AG10803 (cell line): Measurements from ENCODE around the gene CCDC174.

ENCODE experiments used
- DNase-seq: peaks from one replicate; pipeline ENCODE4 v3.0.0; 2010; ENCODE audit warnings: low read depth
- H3K4me3 ChIP-seq: 2 replicates; pipeline ENCODE4 v1.5.1; 2011; ENCODE audit warnings: mild to moderate bottlenecking, low read length, control low read depth
- TF ChIP-seq, protein P1 (sequence below): conservative IDR thresholded peaks from 2 replicates; pipeline ENCODE4 v1.5.1; 2011; ENCODE audit warnings: mild to moderate bottlenecking, low read length, control low read depth, inconsistent platforms

The CCDC174 gene

DNA sequence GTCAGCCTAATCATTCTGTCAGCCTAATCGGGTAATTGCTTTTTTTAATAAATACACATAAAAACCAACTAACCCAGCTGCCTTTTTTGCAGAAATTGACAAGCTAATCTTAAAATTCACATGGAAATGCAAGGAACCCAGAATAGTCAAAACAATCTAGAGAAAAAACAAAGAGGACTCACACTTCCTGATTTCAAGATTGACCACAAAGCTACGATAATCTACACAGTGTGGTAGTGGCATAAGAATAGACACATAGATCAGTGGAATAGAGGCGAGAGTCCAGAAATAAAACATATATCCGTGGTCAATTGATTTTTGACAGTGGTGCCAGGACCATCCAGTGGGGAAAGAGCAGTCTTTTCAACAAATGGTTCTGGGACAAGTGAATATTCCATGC, 21.0 kb downstream of the CCDC174 start:
- TF ChIP-seq, protein P1, sequence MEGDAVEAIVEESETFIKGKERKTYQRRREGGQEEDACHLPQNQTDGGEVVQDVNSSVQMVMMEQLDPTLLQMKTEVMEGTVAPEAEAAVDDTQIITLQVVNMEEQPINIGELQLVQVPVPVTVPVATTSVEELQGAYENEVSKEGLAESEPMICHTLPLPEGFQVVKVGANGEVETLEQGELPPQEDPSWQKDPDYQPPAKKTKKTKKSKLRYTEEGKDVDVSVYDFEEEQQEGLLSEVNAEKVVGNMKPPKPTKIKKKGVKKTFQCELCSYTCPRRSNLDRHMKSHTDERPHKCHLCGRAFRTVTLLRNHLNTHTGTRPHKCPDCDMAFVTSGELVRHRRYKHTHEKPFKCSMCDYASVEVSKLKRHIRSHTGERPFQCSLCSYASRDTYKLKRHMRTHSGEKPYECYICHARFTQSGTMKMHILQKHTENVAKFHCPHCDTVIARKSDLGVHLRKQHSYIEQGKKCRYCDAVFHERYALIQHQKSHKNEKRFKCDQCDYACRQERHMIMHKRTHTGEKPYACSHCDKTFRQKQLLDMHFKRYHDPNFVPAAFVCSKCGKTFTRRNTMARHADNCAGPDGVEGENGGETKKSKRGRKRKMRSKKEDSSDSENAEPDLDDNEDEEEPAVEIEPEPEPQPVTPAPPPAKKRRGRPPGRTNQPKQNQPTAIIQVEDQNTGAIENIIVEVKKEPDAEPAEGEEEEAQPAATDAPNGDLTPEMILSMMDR = no peak
- H3K4me3 ChIP-seq = no peak overlapping the region
- DNase-seq = no peak

DNA sequence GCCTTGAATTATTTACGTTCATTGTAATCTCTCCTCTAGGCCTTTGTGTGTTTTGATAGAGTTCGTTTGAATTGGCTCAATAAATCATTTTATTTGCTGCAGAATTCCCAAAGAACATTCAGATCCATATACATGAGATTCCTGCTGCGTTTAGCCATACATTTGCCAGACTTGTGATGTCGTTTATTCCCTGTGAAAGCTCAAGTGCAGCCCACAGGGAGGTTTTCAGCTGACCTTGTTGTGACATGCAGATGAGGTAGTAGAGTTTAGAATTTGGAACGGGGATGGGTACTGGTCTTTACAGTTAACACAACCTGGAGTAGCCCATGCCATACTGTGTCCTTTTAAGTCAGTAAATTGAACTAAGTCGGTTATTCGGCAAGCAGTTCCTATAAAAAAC, 23.3 kb downstream of the CCDC174 start, which contains the start of gene C3orf20:
TSS of gene C3orf20 (plus strand) at position 301 of the 400 bp plus-strand sequence. CDS start 7,573 bp downstream, outside the sequence.
- no peak for DNase-seq
- H3K4me3 ChIP-seq = no peak within 1 kb of the TSS
- TF ChIP-seq, protein P1 = no peak

DNA sequence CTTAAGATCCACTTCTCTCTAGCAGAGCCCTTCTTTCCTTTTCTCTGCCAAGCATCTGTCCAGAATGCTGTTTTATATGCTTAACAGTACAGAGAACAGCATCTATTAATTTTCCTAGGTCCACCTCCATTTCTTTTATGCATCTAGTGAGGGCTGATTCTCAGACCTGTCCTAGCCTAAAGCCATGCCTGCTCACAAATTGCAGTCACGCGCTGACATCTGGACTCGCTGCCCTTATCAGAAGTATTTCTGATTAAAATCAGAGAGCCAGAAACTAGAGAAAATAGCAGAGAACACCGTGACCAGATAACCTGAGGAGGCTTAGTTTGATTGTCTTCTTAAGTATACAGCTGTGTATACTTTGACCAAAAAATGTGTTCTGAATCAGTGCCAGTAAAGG, 25.3 kb downstream of the CCDC174 start:
- H3K4me3 ChIP-seq = no peak overlapping the region
- DNase-seq = no peak
- TF ChIP-seq, protein P1 = no peak

GRCh38 chr3:14678015-14678503, 26.5 kb downstream of the CCDC174 start:
- no peak overlapping the region for H3K4me3 ChIP-seq
- no peak for DNase-seq
- TF ChIP-seq, protein P1 = no peak

DNA sequence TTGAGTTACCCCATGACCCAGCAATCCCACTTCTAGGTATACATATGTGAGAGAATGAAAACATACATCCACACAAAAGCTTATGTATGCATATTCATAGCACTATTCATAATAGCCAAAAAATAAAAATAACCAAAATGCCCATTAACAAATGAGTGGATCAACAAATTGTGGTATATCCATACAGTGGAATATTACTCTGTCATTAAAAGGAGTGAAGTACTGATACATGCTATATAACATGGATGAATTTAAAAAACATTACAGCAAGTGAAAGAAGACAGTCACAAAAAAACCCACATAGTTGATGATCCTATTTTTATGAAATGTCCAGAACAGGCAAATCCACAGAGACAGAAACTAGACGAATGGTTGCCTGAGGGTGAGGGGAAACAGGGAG, 28.6 kb downstream of the CCDC174 start:
- DNase-seq = no peak

GRCh38 chr3:14680716-14681115, 29.2 kb downstream of the CCDC174 start:
- H3K4me3 ChIP-seq = no peak overlapping the region
- TF ChIP-seq, protein P1 = no peak
- DNase-seq = no peak

More for the DNA sequence above, 28.6 kb downstream of the CCDC174 start:
- H3K4me3 ChIP-seq = no peak overlapping the region
- TF ChIP-seq, protein P1 = no peak

DNA sequence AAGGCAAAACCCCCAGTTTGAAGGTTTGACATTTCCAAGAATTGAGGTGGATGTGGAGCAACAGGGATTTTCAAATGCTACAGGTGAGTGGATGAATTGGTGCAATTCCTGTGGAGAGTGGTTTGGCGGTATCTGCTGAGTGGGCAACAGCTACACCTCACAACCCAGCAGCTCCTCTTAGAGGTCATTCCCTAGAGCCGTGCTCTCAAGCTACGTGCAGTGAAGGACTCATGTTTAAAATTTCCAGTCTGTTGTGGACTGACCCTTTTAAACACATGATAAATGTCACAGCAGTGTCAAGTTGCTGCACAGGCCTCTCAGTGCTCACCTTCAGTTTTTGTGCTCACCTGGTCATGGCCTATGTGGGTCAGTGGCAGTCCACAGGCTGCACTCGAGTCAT, 32.9 kb downstream of the CCDC174 start:
- no peak overlapping the region for H3K4me3 ChIP-seq
- TF ChIP-seq, protein P1 = no peak
- no peak for DNase-seq
